Spleen (tissue), 11 donors: Measurements from ENCODE around the gene PSD. TPM values are rescaled to one million over a fixed set of nuclear protein-coding genes. Genes with fewer than 3 reads are reported as not detected.

Experiments used
- DNase-seq: peaks from one replicate; pipeline ENCODE4 v3.0.0-alpha.2; 2020
- H3K27ac ChIP-seq, 8 donors: fragments of 200-600 bp; sonication (generic) in 7 of 8; 1 replicate in 4 of 8; 2 replicates in 4 of 8; pipeline versions ENCODE4 v1.5.0 to v1.8.0; 2016 to 2021; ENCODE audit warnings: inconsistent platforms in 4 of 8, mild to moderate bottlenecking in 4 of 8, moderate library complexity in 1 of 8
- H3K27me3 ChIP-seq, 7 donors: fragments of 200-600 bp; sonication (generic) in 6 of 7; replicated peaks in 1 of 7; 1 replicate in 4 of 7; 2 replicates in 3 of 7; pipeline versions ENCODE4 v1.5.0 to v1.8.0; 2016 to 2021; ENCODE audit warnings: inconsistent platforms in 3 of 7, mild to moderate bottlenecking in 1 of 7
- H3K36me3 ChIP-seq, 6 donors: fragments of 200-600 bp; sonication (generic) in 5 of 6; 1 replicate in 4 of 6; 2 replicates in 2 of 6; pipeline versions ENCODE4 v1.5.0 to v1.8.0; 2016 to 2021; ENCODE audit warnings: inconsistent platforms in 2 of 6
- H3K4me1 ChIP-seq, 6 donors: fragments of 200-600 bp; sonication (generic) in 5 of 6; 1 replicate in 3 of 6; 2 replicates in 3 of 6; pipeline versions ENCODE4 v1.5.0 to v1.8.0; 2016 to 2021; ENCODE audit warnings: inconsistent platforms in 3 of 6
- H3K4me3 ChIP-seq, 8 donors: fragments of 200-600 bp; sonication (generic) in 7 of 8; 1 replicate in 4 of 8; 2 replicates in 4 of 8; pipeline versions ENCODE4 v1.5.0 to v1.8.0; 2016 to 2021; ENCODE audit warnings: inconsistent platforms in 4 of 8, mild to moderate bottlenecking in 4 of 8, moderate library complexity in 2 of 8
- H3K9me3 ChIP-seq, 8 donors: fragments of 200-600 bp; sonication (generic) in 7 of 8; 1 replicate in 4 of 8; 2 replicates in 4 of 8; pipeline versions ENCODE4 v1.5.0 to v1.8.0; 2016 to 2021; ENCODE audit warnings: inconsistent platforms in 4 of 8
- POLR2A ChIP-seq, 3 donors: fragments of 450-650 bp; IDR thresholded peaks; one replicate each; pipeline ENCODE4 v1.5.1; 2017; ENCODE audit warnings: antibody characterized with exemption in 3 of 3, mild to moderate bottlenecking in 1 of 3
- POLR2AphosphoS5 ChIP-seq, 3 donors: sonication (generic); formaldehyde crosslinking; IDR thresholded peaks; one replicate each; pipeline ENCODE4 v1.5.1; 2017; ENCODE audit warnings: antibody characterized with exemption in 3 of 3
- WGBS, 5 donors: extraction: QIAGEN DNeasy Blood & Tissue Kit in 3 of 5; methylation state at CpG; one replicate each; pipeline versions ENCODE4 v1.1.5 to v1.1.7; 2013 to 2018; 5-methylcytosine and 5-hydroxymethylcytosine counted together
- intact Hi-C: fragments of 100-400 bp; cut with DNase I; formaldehyde crosslinking; loops from one replicate; pipeline ENCODE4 v1.15.0; 2023; ENCODE audit warnings: low total_unique reads
- polyA plus RNA-seq, 3 donors: library from polyadenylated mRNA; stranded (reverse); fragments of 200-250 nt; gene quantifications; one replicate each; pipeline ENCODE4 v1.2.1, GENCODE V29; 2013
- total RNA-seq, 7 donors: library from RNA; depleted of rRNA in 3 of 7; stranded (reverse); fragments of >200 nt in 3 of 7; fragmentation: NEBNext Ultra II Directional in 4 of 7; extraction: Animal tissue kit (Norgen Biotek cat#: 25700) in 4 of 7; gene quantifications; one replicate each; pipeline versions ENCODE4 v1.1.0 to v1.2.1, GENCODE V29; 2016 to 2021
- TF ChIP-seq, protein P1 (sequence below), 11 experiments: fragments of 200-600 bp in 7 of 11; fragments of 450-650 bp in 4 of 11; sonication (generic) in 4 of 11; IDR thresholded peaks in 8 of 11; conservative IDR thresholded peaks in 3 of 11; 1 replicate in 7 of 11; 2 replicates in 4 of 11; pipeline versions ENCODE4 v1.4.0 to v1.8.0; 2016 to 2021; ENCODE audit warnings: antibody characterized with exemption in 11 of 11, inconsistent platforms in 4 of 11, mild to moderate bottlenecking in 1 of 11
- donor health status: healthy with polysubstance abuse.
- donor health status: DM: no; HTN: no; CAD: no; lungs with moderate emphysema.
- donor health status: DM: no; HTN: no; CAD: no.
- donor health status: Bipolar disorder and iron deficiency.
- donor health status: healthy.
- donor health status: DM: no; HTN: no; CAD: no.
- donor health status: DM: yes; HTN: yes; CAD: no.

PSD gene
- total and polyA plus RNA-seq, 10 donors: 0.59 to 2.5 (median 1.2) TPM

DNA sequence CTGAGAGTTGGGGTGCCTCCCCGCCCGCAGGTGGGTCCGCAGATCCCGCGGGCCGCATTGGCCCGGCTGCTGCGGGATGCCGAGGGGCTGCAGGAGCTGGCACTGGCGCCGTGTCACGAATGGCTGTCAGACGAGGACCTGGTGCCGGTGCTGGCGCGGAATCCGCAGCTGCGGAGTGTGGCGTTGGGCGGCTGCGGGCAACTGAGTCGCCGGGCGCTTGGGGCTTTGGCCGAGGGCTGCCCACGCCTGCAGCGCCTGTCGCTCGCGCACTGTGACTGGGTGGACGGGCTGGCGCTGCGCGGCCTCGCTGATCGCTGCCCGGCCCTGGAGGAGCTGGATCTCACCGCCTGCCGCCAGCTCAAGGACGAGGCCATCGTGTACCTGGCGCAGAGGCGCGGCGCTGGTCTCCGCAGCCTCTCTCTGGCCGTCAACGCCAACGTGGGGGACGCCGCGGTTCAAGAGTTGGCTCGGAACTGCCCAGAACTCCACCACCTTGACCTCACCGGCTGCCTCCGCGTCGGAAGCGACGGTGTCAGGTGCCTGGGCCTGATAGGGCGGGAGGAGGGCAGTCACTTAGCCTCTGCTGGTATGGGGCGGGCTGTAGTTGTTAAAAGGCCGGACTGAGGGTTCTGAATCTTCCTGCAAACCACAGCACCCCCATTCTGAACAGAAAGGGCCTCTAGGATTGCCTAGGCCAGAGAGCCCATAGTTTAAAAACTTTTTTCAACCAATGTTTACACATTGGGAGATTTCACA is 3.4 kb upstream of the PSD start:
- WGBS, 5 donors: 1 to 2% (median 1%) methylated on average over 20 to 62 of the region's 62 CpGs
- TF ChIP-seq POLR2AphosphoS5 (IDR thresholded peaks at IDR 0.05): peak; percentile 56 to 67 (median 59)
- no peak for TF ChIP-seq POLR2A (IDR thresholded peaks at IDR 0.05)
- TF ChIP-seq, protein P1, sequence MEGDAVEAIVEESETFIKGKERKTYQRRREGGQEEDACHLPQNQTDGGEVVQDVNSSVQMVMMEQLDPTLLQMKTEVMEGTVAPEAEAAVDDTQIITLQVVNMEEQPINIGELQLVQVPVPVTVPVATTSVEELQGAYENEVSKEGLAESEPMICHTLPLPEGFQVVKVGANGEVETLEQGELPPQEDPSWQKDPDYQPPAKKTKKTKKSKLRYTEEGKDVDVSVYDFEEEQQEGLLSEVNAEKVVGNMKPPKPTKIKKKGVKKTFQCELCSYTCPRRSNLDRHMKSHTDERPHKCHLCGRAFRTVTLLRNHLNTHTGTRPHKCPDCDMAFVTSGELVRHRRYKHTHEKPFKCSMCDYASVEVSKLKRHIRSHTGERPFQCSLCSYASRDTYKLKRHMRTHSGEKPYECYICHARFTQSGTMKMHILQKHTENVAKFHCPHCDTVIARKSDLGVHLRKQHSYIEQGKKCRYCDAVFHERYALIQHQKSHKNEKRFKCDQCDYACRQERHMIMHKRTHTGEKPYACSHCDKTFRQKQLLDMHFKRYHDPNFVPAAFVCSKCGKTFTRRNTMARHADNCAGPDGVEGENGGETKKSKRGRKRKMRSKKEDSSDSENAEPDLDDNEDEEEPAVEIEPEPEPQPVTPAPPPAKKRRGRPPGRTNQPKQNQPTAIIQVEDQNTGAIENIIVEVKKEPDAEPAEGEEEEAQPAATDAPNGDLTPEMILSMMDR (IDR thresholded peaks at IDR 0.05 in 8 of 11, conservative IDR thresholded peaks at IDR 0.05 in 3 of 11): no peak
- DNase-seq: peak; percentile 88
- peaks cover 0 to 26% (median 17%) of the 10 kb centered on the region in 6 donors for H3K36me3 ChIP-seq
- no peaks in the 10 kb centered on the region for H3K9me3 ChIP-seq
- peaks cover 0 to 28% (median 17%) of the 10 kb centered on the region in 7 donors for H3K27me3 ChIP-seq
- peaks cover 25 to 50% (median 44%) of the 10 kb centered on the region in 6 donors for H3K4me1 ChIP-seq
- peak overlapping the region; percentile 85 to 96 (median 92) for H3K27ac ChIP-seq
- peak overlapping the region; percentile 83 to 98 (median 96) for H3K4me3 ChIP-seq
- intact Hi-C loops: no loop called here

DNA sequence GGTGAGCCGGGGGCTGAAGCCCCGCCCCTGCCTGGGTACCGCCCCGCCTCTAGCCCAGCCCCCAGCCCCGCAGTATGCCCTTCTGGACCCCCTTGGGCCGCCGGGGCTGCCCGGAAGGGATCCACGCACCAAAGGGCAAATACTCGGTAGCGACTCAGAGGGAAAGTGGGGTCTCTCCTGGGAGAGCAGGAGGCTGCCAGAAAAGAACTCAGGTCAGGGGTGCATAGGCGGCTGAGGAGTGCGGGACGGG is 2.8 kb upstream of the PSD start:
- intact Hi-C loops: no loop called here

DNA sequence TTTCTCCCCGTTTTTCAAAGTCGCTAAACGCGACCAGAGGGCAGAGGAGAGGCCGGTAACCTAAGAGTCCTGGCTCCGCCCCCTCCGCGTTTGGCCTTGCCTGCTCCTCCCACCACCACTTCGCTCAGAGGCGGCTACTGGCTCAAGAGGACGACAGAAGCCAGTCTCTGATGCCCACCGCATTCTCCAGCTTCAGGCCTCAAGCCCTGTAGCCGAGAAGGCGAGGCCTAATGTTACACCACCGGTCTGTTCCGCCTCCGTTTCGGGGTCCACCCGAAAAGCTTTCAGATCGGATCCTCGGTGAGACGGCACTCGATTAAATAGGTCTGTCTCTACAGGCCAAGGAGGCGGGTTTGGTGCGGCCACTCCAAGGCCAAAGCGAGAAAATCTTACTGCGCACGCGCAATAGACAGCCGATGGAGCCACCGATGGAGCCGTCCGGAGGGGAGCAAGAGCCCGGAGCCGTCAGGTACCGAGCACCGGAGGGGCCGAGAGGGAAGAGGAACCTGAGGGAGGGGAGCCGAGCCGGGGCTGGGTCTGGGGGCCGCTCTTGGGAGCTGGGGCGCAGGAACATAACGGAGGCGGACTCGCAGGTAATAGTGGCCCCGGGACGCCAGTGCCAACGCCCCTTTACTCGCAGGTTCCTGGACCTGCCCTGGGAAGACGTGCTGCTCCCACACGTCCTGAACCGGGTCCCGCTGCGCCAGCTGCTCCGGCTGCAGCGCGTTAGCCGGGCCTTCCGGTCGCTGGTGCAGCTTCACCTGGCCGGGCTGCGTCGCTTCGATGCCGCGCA is 2.3 kb upstream of the PSD start, which contains the start of gene FBXL15:
FBXL15 (plus strand) TSS at position 123 of the 793 bp plus-strand sequence; CDS start at position 417, 294 bp downstream.
- H3K27ac ChIP-seq: peak within 1 kb of the TSS; percentile 85 to 96 (median 92)
- peak; percentile 98 for DNase-seq
- H3K36me3 ChIP-seq: peaks cover 0 to 26% (median 17%) of the 10 kb centered on the region in 6 donors
- peak within 1 kb of the TSS; percentile 83 to 98 (median 96) for H3K4me3 ChIP-seq
- no peaks in the 10 kb centered on the region for H3K9me3 ChIP-seq
- intact Hi-C loops: no loop called here
- WGBS, 5 donors: 0 to 1% (median 0%) methylated on average over 34 to 66 of the region's 66 CpGs
- peaks cover 25 to 50% (median 44%) of the 10 kb centered on the region in 6 donors for H3K4me1 ChIP-seq
- TF ChIP-seq POLR2A (IDR thresholded peaks at IDR 0.05) (no peak), POLR2AphosphoS5 (IDR thresholded peaks at IDR 0.05) (peak; percentile 83 to 88 (median 85))
- TF ChIP-seq, protein P1 (IDR thresholded peaks at IDR 0.05 in 8 of 11, conservative IDR thresholded peaks at IDR 0.05 in 3 of 11): peak in 4 of 11 experiments; percentile 15 to 26 (median 16)
- H3K27me3 ChIP-seq: peaks cover 0 to 38% (median 25%) of the 10 kb centered on the region in 7 donors

More for the DNA sequence above, 2.8 kb upstream of the PSD start:
- TF ChIP-seq POLR2AphosphoS5 (IDR thresholded peaks at IDR 0.05): no peak
- TF ChIP-seq POLR2A (IDR thresholded peaks at IDR 0.05): no peak
- TF ChIP-seq, protein P1 (IDR thresholded peaks at IDR 0.05 in 8 of 11, conservative IDR thresholded peaks at IDR 0.05 in 3 of 11): no peak
- no peak for DNase-seq
- peaks cover 25 to 50% (median 44%) of the 10 kb centered on the region in 6 donors for H3K4me1 ChIP-seq
- H3K27ac ChIP-seq: peak overlapping the region; percentile 85 to 96 (median 92)
- WGBS, 5 donors: 0 to 1% (median 0%) methylated on average over 7 to 14 of the region's 14 CpGs
- H3K27me3 ChIP-seq: peaks cover 0 to 33% (median 22%) of the 10 kb centered on the region in 7 donors
- peaks cover 0 to 26% (median 17%) of the 10 kb centered on the region in 6 donors for H3K36me3 ChIP-seq
- peak overlapping the region; percentile 83 to 98 (median 96) for H3K4me3 ChIP-seq
- H3K9me3 ChIP-seq: no peaks in the 10 kb centered on the region
